GM23338 (cell line): ENCODE results near the gene COL26A1.

Experiments
- CREB1 ChIP-seq: fragments of 250-450 bp; sonication (Bioruptor Pico); IDR thresholded peaks from 2 replicates; pipeline ENCODE4 v1.5.0; 2020; ENCODE audit warnings: low read depth, mild to moderate bottlenecking, moderate library complexity
- EZH2 ChIP-seq: fragments of 200-600 bp; sonication (generic); IDR thresholded peaks from one replicate; pipeline ENCODE4 v1.8.0; 2017; ENCODE audit warnings: antibody characterized with exemption, mild to moderate bottlenecking, low read depth; ENCODE audit not compliant: unreplicated experiment
- EZH2phosphoT487 ChIP-seq: fragments of 200-600 bp; sonication (generic); IDR thresholded peaks from one replicate; pipeline ENCODE4 v1.8.1; 2018; ENCODE audit warnings: antibody characterized with exemption; ENCODE audit not compliant: unreplicated experiment
- JUNB ChIP-seq: IDR thresholded peaks from one replicate; pipeline ENCODE4 v1.6.1; 2016; ENCODE audit warnings: antibody characterized with exemption; ENCODE audit not compliant: unreplicated experiment
- NANOG ChIP-seq: IDR thresholded peaks from 2 replicates; pipeline ENCODE4 v1.6.1; 2016; ENCODE audit warnings: antibody characterized with exemption, borderline replicate concordance
- POLR2AphosphoS5 ChIP-seq: IDR thresholded peaks from 2 replicates; pipeline ENCODE4 v1.6.1; 2016; ENCODE audit warnings: antibody characterized with exemption, low read depth
- STAT1 ChIP-seq: IDR thresholded peaks from one replicate; pipeline ENCODE4 v1.6.1; 2016; ENCODE audit warnings: antibody characterized with exemption; ENCODE audit not compliant: unreplicated experiment
- ZNF114 ChIP-seq: fragments of 250-450 bp; sonication (Bioruptor Pico); IDR thresholded peaks from 2 replicates; pipeline ENCODE4 v1.5.0; 2020; ENCODE audit warnings: mild to moderate bottlenecking, moderate library complexity
- TF ChIP-seq, protein P1 (sequence below): IDR thresholded peaks from one replicate; pipeline ENCODE4 v1.6.1; 2018; ENCODE audit warnings: antibody characterized with exemption; ENCODE audit not compliant: unreplicated experiment
- TF ChIP-seq, protein P2 (sequence below), 2 experiments: fragments of 200-600 bp in 1 of 2; sonication (generic) in 1 of 2; conservative IDR thresholded peaks; 2 replicates each; pipeline versions ENCODE4 v1.5.1 to v1.6.1; 2016 to 2017; ENCODE audit warnings: antibody characterized with exemption in 2 of 2, low read depth in 2 of 2, mild to moderate bottlenecking in 2 of 2, moderate library complexity in 1 of 2
- TF ChIP-seq, protein P3 (sequence below): IDR thresholded peaks from 2 replicates; pipeline ENCODE4 v1.6.1; 2016; ENCODE audit warnings: antibody characterized with exemption

DNA sequence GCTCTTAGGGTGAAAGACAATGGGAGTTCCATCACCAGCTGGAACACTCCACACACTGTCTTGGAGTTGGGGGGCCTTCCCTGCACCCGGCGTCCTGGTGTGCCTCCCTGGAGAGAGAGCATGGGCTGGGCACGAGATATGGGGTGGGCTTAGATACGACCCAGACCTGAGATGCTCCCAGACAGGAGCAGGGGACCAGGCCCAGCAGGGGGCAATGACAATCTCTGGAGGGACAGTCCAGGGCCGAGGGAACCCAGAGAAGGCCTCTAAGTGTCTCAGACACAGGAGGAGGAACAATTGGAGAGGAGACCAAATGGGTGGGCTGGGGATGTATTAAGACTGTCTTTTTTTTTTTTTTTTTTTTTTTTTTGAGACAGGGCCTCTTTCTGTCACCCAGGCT, 226.4 kb downstream of the COL26A1 start:
- TF ChIP-seq, protein P1, sequence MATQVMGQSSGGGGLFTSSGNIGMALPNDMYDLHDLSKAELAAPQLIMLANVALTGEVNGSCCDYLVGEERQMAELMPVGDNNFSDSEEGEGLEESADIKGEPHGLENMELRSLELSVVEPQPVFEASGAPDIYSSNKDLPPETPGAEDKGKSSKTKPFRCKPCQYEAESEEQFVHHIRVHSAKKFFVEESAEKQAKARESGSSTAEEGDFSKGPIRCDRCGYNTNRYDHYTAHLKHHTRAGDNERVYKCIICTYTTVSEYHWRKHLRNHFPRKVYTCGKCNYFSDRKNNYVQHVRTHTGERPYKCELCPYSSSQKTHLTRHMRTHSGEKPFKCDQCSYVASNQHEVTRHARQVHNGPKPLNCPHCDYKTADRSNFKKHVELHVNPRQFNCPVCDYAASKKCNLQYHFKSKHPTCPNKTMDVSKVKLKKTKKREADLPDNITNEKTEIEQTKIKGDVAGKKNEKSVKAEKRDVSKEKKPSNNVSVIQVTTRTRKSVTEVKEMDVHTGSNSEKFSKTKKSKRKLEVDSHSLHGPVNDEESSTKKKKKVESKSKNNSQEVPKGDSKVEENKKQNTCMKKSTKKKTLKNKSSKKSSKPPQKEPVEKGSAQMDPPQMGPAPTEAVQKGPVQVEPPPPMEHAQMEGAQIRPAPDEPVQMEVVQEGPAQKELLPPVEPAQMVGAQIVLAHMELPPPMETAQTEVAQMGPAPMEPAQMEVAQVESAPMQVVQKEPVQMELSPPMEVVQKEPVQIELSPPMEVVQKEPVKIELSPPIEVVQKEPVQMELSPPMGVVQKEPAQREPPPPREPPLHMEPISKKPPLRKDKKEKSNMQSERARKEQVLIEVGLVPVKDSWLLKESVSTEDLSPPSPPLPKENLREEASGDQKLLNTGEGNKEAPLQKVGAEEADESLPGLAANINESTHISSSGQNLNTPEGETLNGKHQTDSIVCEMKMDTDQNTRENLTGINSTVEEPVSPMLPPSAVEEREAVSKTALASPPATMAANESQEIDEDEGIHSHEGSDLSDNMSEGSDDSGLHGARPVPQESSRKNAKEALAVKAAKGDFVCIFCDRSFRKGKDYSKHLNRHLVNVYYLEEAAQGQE = no peak
- no peak for TF ChIP-seq JUNB
- TF ChIP-seq, protein P2, sequence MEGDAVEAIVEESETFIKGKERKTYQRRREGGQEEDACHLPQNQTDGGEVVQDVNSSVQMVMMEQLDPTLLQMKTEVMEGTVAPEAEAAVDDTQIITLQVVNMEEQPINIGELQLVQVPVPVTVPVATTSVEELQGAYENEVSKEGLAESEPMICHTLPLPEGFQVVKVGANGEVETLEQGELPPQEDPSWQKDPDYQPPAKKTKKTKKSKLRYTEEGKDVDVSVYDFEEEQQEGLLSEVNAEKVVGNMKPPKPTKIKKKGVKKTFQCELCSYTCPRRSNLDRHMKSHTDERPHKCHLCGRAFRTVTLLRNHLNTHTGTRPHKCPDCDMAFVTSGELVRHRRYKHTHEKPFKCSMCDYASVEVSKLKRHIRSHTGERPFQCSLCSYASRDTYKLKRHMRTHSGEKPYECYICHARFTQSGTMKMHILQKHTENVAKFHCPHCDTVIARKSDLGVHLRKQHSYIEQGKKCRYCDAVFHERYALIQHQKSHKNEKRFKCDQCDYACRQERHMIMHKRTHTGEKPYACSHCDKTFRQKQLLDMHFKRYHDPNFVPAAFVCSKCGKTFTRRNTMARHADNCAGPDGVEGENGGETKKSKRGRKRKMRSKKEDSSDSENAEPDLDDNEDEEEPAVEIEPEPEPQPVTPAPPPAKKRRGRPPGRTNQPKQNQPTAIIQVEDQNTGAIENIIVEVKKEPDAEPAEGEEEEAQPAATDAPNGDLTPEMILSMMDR (conservative IDR thresholded peaks at IDR 0.05; ENCODE audit: low read depth in 2 of 2) = no peak
- no peak for TF ChIP-seq EZH2
- TF ChIP-seq EZH2phosphoT487 = no peak
- no peak for TF ChIP-seq POLR2AphosphoS5
- TF ChIP-seq, protein P3, sequence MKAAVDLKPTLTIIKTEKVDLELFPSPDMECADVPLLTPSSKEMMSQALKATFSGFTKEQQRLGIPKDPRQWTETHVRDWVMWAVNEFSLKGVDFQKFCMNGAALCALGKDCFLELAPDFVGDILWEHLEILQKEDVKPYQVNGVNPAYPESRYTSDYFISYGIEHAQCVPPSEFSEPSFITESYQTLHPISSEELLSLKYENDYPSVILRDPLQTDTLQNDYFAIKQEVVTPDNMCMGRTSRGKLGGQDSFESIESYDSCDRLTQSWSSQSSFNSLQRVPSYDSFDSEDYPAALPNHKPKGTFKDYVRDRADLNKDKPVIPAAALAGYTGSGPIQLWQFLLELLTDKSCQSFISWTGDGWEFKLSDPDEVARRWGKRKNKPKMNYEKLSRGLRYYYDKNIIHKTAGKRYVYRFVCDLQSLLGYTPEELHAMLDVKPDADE = no peak
- no peak for TF ChIP-seq STAT1
- TF ChIP-seq CREB1 = no peak
- TF ChIP-seq NANOG = no peak
- no peak for TF ChIP-seq ZNF114
